SH-SY5Y (cell line): ENCODE results near the gene PARD3.

Experiments
- GATA2 ChIP-seq: IDR thresholded peaks from 2 replicates; pipeline ENCODE4 v1.6.1; 2011; ENCODE audit warnings: mild to moderate bottlenecking, low read depth, low read length
- GATA3 ChIP-seq: IDR thresholded peaks from 2 replicates; pipeline ENCODE4 v1.6.1; 2011; ENCODE audit warnings: low read depth, mild to moderate bottlenecking, low read length, moderate library complexity

DNA sequence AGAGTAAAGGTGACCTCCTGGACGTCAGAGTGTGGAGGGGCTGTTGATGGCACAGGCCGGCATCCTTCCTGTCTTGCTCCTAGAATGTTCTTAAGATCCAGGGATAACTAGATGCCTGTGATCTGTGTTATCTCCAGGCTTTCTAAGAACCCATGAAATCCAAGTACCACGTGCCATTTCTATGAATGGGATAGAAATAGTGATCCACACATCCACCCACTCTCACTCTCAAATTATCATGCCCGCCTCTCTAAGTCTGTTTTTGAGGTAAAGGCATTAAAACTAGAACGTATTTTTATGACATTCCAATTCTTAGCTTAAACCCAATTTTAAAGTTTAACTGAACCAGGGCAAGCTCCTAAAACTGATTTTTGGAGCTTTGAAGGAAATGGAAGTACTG, 622.5 kb downstream of the PARD3 start:
- TF ChIP-seq GATA2, result no peak
- TF ChIP-seq GATA3, result no peak
